ENCODE results near the gene TIGD7.
A peak's percentile ranks its signal among the peaks of the same experiment; 100 is the strongest.

Gene TIGD7

DNA sequence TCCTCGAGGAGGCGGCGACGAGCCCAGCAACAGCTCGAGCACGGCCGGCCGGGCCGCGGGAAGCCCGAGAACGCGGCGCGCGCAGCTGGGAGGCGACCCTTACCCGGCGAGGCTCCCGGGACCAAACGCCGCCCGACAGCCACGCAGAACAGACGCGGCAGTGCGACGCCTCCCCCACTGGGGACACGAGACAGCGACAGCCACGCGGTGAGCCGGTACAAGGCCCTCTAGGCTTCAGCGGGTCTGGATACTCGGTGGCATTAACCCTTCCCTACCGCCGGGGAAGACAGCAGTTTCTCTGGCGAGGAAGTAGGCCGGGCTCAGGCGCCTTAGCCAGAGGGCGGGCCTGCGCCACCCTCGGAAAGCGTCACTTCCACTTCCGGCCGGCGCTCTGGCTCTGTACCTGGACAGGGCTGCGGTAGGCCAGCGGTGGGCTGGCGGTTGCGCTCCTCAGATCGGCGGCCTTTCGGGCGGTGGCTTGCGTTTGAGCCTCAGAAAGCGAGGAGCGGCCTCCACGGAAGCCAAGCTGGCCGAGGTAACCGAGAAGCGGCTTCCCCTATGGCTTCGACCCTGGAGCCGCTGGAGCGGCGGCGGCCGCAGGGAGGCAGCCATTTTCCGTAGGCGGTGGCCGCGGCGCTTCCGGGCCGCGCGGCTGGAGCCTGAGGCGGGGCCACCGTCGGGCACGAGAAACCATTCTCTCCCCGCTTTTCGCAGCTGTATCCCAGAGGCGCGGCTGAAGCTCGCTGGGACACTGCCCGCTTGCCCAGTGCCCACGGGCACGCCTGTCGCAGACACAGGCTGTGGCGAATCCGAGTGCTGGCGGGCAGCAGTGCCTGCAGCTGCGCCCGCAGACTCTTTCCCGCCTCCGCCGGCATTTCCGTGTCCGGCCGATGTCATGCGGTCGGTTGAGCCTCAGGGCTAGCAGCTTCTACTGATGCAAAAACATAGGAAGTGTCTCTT is at the start of gene TIGD7, which contains the start of gene ZNF75A:
TIGD7 (minus strand) TSS at position 322 of the 960 bp plus-strand sequence. CDS start 4,816 bp downstream, outside the sequence.
ZNF75A (plus strand) TSS at position 389 of the 960 bp plus-strand sequence. CDS start 2,932 bp downstream, outside the sequence.
- H3K36me3 ChIP-seq (ENCODE audit: control insufficient read depth in 1 of 2, insufficient read depth in 2 of 2, low read length in 2 of 2) = peaks cover 26 to 32% of the 10 kb centered on the region in 2 donors
- peak within 1 kb of the TSS; percentile 91 for H3K27ac ChIP-seq (ENCODE audit: low read depth, low read length)
- peaks cover 54 to 63% of the 10 kb centered on the region in 2 donors for H3K9me3 ChIP-seq (ENCODE audit: control insufficient read depth in 1 of 2, low read length in 2 of 2)
- H3K4me3 ChIP-seq (ENCODE audit: low read depth in 1 of 2, low read length in 2 of 2) = peak within 1 kb of the TSS; percentile 70 to 91
- no peaks in the 10 kb centered on the region for H3K27me3 ChIP-seq (ENCODE audit: control insufficient read depth in 1 of 2, insufficient read depth in 2 of 2, low read length in 2 of 2)
- peak within 1 kb of the TSS; percentile 63 to 72 for H3K9ac ChIP-seq (ENCODE audit: low read depth in 1 of 2, low read length in 2 of 2)
- peaks cover 3 to 6% of the 10 kb centered on the region in 2 donors for H3K4me1 ChIP-seq (ENCODE audit: control insufficient read depth in 1 of 2, insufficient read depth in 2 of 2, low read length in 2 of 2)

- H3K27ac ChIP-seq (ENCODE audit: low read depth, low read length) = no peak overlapping the region
These were observed 43.9 kb upstream of the TIGD7 start for GRCh38 chr16:3349175-3349574.

GRCh38 chr16:3348547-3349167 is 43.4 kb upstream of the TIGD7 start:
- Histone ChIP-seq H3K27ac (ENCODE audit: low read depth, low read length) (no peak overlapping the region), H3K4me3 (ENCODE audit: low read depth in 1 of 2, low read length in 2 of 2) (no peak overlapping the region), H3K4me1 (ENCODE audit: control insufficient read depth in 1 of 2, insufficient read depth in 2 of 2, low read length in 2 of 2) (peaks cover 4% of the 10 kb centered on the region in 2 donors), H3K36me3 (ENCODE audit: control insufficient read depth in 1 of 2, insufficient read depth in 2 of 2, low read length in 2 of 2) (no peaks in the 10 kb centered on the region), H3K27me3 (ENCODE audit: control insufficient read depth in 1 of 2, insufficient read depth in 2 of 2, low read length in 2 of 2) (no peaks in the 10 kb centered on the region), H3K9me3 (ENCODE audit: control insufficient read depth in 1 of 2, low read length in 2 of 2) (no peaks in the 10 kb centered on the region), H3K9ac (ENCODE audit: low read depth in 1 of 2, low read length in 2 of 2) (no peak overlapping the region)

More at GRCh38 chr16:3349175-3349574, 43.9 kb upstream of the TIGD7 start:
- no peaks in the 10 kb centered on the region for H3K36me3 ChIP-seq (ENCODE audit: control insufficient read depth in 1 of 2, insufficient read depth in 2 of 2, low read length in 2 of 2)
- peaks cover 4% of the 10 kb centered on the region in 2 donors for H3K4me1 ChIP-seq (ENCODE audit: control insufficient read depth in 1 of 2, insufficient read depth in 2 of 2, low read length in 2 of 2)
- H3K9ac ChIP-seq (ENCODE audit: low read depth in 1 of 2, low read length in 2 of 2) = no peak overlapping the region
- H3K27me3 ChIP-seq (ENCODE audit: control insufficient read depth in 1 of 2, insufficient read depth in 2 of 2, low read length in 2 of 2) = no peaks in the 10 kb centered on the region
- H3K9me3 ChIP-seq (ENCODE audit: control insufficient read depth in 1 of 2, low read length in 2 of 2) = no peaks in the 10 kb centered on the region
- H3K4me3 ChIP-seq (ENCODE audit: low read depth in 1 of 2, low read length in 2 of 2) = peak overlapping the region in 1 of 2 donors; percentile 12

GRCh38 chr16:3347586-3347985 is 42.4 kb upstream of the TIGD7 start:
- H3K27ac ChIP-seq (ENCODE audit: low read depth, low read length) = no peak overlapping the region
- H3K27me3 ChIP-seq (ENCODE audit: control insufficient read depth in 1 of 2, insufficient read depth in 2 of 2, low read length in 2 of 2) = no peaks in the 10 kb centered on the region
- H3K9me3 ChIP-seq (ENCODE audit: control insufficient read depth in 1 of 2, low read length in 2 of 2) = no peaks in the 10 kb centered on the region
- H3K9ac ChIP-seq (ENCODE audit: low read depth in 1 of 2, low read length in 2 of 2) = no peak overlapping the region
- H3K4me1 ChIP-seq (ENCODE audit: control insufficient read depth in 1 of 2, insufficient read depth in 2 of 2, low read length in 2 of 2) = peaks cover 4% of the 10 kb centered on the region in 2 donors
- H3K4me3 ChIP-seq (ENCODE audit: low read depth in 1 of 2, low read length in 2 of 2) = no peak overlapping the region
- no peaks in the 10 kb centered on the region for H3K36me3 ChIP-seq (ENCODE audit: control insufficient read depth in 1 of 2, insufficient read depth in 2 of 2, low read length in 2 of 2)

- H3K36me3 ChIP-seq (ENCODE audit: control insufficient read depth in 1 of 2, insufficient read depth in 2 of 2, low read length in 2 of 2) = no peaks in the 10 kb centered on the region
- no peaks in the 10 kb centered on the region for H3K9me3 ChIP-seq (ENCODE audit: control insufficient read depth in 1 of 2, low read length in 2 of 2)
- peaks cover 4% of the 10 kb centered on the region in 2 donors for H3K4me1 ChIP-seq (ENCODE audit: control insufficient read depth in 1 of 2, insufficient read depth in 2 of 2, low read length in 2 of 2)
- H3K27me3 ChIP-seq (ENCODE audit: control insufficient read depth in 1 of 2, insufficient read depth in 2 of 2, low read length in 2 of 2) = no peaks in the 10 kb centered on the region
- no peak overlapping the region for H3K4me3 ChIP-seq (ENCODE audit: low read depth in 1 of 2, low read length in 2 of 2)
- no peak overlapping the region for H3K27ac ChIP-seq (ENCODE audit: low read depth, low read length)
- H3K9ac ChIP-seq (ENCODE audit: low read depth in 1 of 2, low read length in 2 of 2) = no peak overlapping the region
These were observed 40.8 kb upstream of the TIGD7 start for GRCh38 chr16:3346041-3346440.

GRCh38 chr16:3328643-3329042 is 23.4 kb upstream of the TIGD7 start:
- H3K27me3 ChIP-seq (ENCODE audit: control insufficient read depth in 1 of 2, insufficient read depth in 2 of 2, low read length in 2 of 2) = no peaks in the 10 kb centered on the region
- H3K36me3 ChIP-seq (ENCODE audit: control insufficient read depth in 1 of 2, insufficient read depth in 2 of 2, low read length in 2 of 2) = no peaks in the 10 kb centered on the region
- peaks cover 8 to 14% of the 10 kb centered on the region in 2 donors for H3K4me1 ChIP-seq (ENCODE audit: control insufficient read depth in 1 of 2, insufficient read depth in 2 of 2, low read length in 2 of 2)
- peak overlapping the region; percentile 6 for H3K27ac ChIP-seq (ENCODE audit: low read depth, low read length)
- no peak overlapping the region for H3K9ac ChIP-seq (ENCODE audit: low read depth in 1 of 2, low read length in 2 of 2)
- H3K9me3 ChIP-seq (ENCODE audit: control insufficient read depth in 1 of 2, low read length in 2 of 2) = peaks cover 7 to 13% of the 10 kb centered on the region in 2 donors
- H3K4me3 ChIP-seq (ENCODE audit: low read depth in 1 of 2, low read length in 2 of 2) = peak overlapping the region in 1 of 2 donors; percentile 24

GRCh38 chr16:3328104-3328503 is 22.9 kb upstream of the TIGD7 start:
- peaks cover 9 to 19% of the 10 kb centered on the region in 2 donors for H3K9me3 ChIP-seq (ENCODE audit: control insufficient read depth in 1 of 2, low read length in 2 of 2)
- peak overlapping the region; percentile 6 for H3K27ac ChIP-seq (ENCODE audit: low read depth, low read length)

GRCh38 chr16:3327514-3327913 is 22.3 kb upstream of the TIGD7 start:
- no peaks in the 10 kb centered on the region for H3K27me3 ChIP-seq (ENCODE audit: control insufficient read depth in 1 of 2, insufficient read depth in 2 of 2, low read length in 2 of 2)
- H3K9me3 ChIP-seq (ENCODE audit: control insufficient read depth in 1 of 2, low read length in 2 of 2) = peaks cover 9 to 23% of the 10 kb centered on the region in 2 donors
- no peaks in the 10 kb centered on the region for H3K36me3 ChIP-seq (ENCODE audit: control insufficient read depth in 1 of 2, insufficient read depth in 2 of 2, low read length in 2 of 2)
- H3K27ac ChIP-seq (ENCODE audit: low read depth, low read length) = no peak overlapping the region
- peaks cover 8 to 14% of the 10 kb centered on the region in 2 donors for H3K4me1 ChIP-seq (ENCODE audit: control insufficient read depth in 1 of 2, insufficient read depth in 2 of 2, low read length in 2 of 2)
- no peak overlapping the region for H3K9ac ChIP-seq (ENCODE audit: low read depth in 1 of 2, low read length in 2 of 2)
- peak overlapping the region in 1 of 2 donors; percentile 7 for H3K4me3 ChIP-seq (ENCODE audit: low read depth in 1 of 2, low read length in 2 of 2)

More at GRCh38 chr16:3328104-3328503, 22.9 kb upstream of the TIGD7 start:
- H3K9ac ChIP-seq (ENCODE audit: low read depth in 1 of 2, low read length in 2 of 2) = no peak overlapping the region
- H3K4me3 ChIP-seq (ENCODE audit: low read depth in 1 of 2, low read length in 2 of 2) = peak overlapping the region in 1 of 2 donors; percentile 24
- H3K27me3 ChIP-seq (ENCODE audit: control insufficient read depth in 1 of 2, insufficient read depth in 2 of 2, low read length in 2 of 2) = no peaks in the 10 kb centered on the region
- peaks cover 8 to 14% of the 10 kb centered on the region in 2 donors for H3K4me1 ChIP-seq (ENCODE audit: control insufficient read depth in 1 of 2, insufficient read depth in 2 of 2, low read length in 2 of 2)
- H3K36me3 ChIP-seq (ENCODE audit: control insufficient read depth in 1 of 2, insufficient read depth in 2 of 2, low read length in 2 of 2) = no peaks in the 10 kb centered on the region

- peaks cover 14 to 21% of the 10 kb centered on the region in 2 donors for H3K36me3 ChIP-seq (ENCODE audit: control insufficient read depth in 1 of 2, insufficient read depth in 2 of 2, low read length in 2 of 2)
- H3K27ac ChIP-seq (ENCODE audit: low read depth, low read length) = no peak overlapping the region
- H3K9me3 ChIP-seq (ENCODE audit: control insufficient read depth in 1 of 2, low read length in 2 of 2) = peaks cover 57 to 74% of the 10 kb centered on the region in 2 donors
- no peaks in the 10 kb centered on the region for H3K4me1 ChIP-seq (ENCODE audit: control insufficient read depth in 1 of 2, insufficient read depth in 2 of 2, low read length in 2 of 2)
- no peak overlapping the region for H3K4me3 ChIP-seq (ENCODE audit: low read depth in 1 of 2, low read length in 2 of 2)
- H3K27me3 ChIP-seq (ENCODE audit: control insufficient read depth in 1 of 2, insufficient read depth in 2 of 2, low read length in 2 of 2) = no peaks in the 10 kb centered on the region
- no peak overlapping the region for H3K9ac ChIP-seq (ENCODE audit: low read depth in 1 of 2, low read length in 2 of 2)
These were observed 16.6 kb upstream of the TIGD7 start for GRCh38 chr16:3321816-3322215.
